Measurements from ENCODE around the gene EML4.

Gene EML4

DNA sequence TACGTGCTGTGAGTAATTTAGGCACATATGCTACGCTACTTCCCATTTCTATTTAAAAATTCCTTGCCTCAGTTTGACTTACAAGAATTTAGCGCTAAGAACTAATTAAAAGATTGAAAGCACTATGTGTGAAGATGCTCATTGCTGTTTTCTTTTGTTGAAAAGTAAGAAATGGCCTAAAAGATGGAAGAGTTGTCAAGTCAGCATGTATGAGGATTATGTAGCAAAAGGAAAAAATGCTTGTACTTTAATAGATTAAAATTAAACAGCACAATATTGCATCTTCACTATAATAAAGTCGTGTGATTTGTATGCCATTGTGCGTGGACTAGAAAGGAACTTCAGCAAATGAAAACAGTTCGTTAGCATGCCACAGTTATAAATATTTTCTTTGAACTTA lies 114.9 kb downstream of the EML4 start:
- no peak overlapping the region for H3K4me3 ChIP-seq (ENCODE audit: low read depth in 1 of 2, low read length in 2 of 2)
- no peaks in the 10 kb centered on the region for H3K9me3 ChIP-seq (ENCODE audit: insufficient read depth, low read length, severe bottlenecking)
- H3K27me3 ChIP-seq (ENCODE audit: insufficient read depth, low read length, poor library complexity): no peaks in the 10 kb centered on the region
- no peak overlapping the region for H3K9ac ChIP-seq (ENCODE audit: low read depth, low read length)
- no peak overlapping the region for H3K27ac ChIP-seq (ENCODE audit: low read length)
- no peaks in the 10 kb centered on the region for H3K79me2 ChIP-seq (ENCODE audit: insufficient read depth, low read length)
- no peaks in the 10 kb centered on the region for H4K20me1 ChIP-seq (ENCODE audit: insufficient read depth, low read length)
- no peak overlapping the region for H2AFZ ChIP-seq (ENCODE audit: low read depth, low read length)
- DNase-seq (no peak), ATAC-seq (ENCODE audit: insufficient read depth, low read depth) (no peak)
- TF ChIP-seq, protein P1, sequence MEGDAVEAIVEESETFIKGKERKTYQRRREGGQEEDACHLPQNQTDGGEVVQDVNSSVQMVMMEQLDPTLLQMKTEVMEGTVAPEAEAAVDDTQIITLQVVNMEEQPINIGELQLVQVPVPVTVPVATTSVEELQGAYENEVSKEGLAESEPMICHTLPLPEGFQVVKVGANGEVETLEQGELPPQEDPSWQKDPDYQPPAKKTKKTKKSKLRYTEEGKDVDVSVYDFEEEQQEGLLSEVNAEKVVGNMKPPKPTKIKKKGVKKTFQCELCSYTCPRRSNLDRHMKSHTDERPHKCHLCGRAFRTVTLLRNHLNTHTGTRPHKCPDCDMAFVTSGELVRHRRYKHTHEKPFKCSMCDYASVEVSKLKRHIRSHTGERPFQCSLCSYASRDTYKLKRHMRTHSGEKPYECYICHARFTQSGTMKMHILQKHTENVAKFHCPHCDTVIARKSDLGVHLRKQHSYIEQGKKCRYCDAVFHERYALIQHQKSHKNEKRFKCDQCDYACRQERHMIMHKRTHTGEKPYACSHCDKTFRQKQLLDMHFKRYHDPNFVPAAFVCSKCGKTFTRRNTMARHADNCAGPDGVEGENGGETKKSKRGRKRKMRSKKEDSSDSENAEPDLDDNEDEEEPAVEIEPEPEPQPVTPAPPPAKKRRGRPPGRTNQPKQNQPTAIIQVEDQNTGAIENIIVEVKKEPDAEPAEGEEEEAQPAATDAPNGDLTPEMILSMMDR (IDR thresholded peaks at IDR 0.05; ENCODE audit: borderline replicate concordance, extremely low read depth, low read length, poor library complexity, severe bottlenecking): no peak
- TF ChIP-seq EZH2 (IDR thresholded peaks at IDR 0.05; ENCODE audit: borderline replicate concordance, low read depth, low read length, severe bottlenecking): no peak
- peaks cover 26% of the 10 kb centered on the region; the same call in 1 of the 2 replicates for H3K36me3 ChIP-seq (ENCODE audit: insufficient read depth, low read length)
- peaks cover 19% of the 10 kb centered on the region for H3K4me1 ChIP-seq (ENCODE audit: insufficient read depth, low read length)
- H3K4me2 ChIP-seq (ENCODE audit: insufficient read depth, low read length): no peak overlapping the region

DNA sequence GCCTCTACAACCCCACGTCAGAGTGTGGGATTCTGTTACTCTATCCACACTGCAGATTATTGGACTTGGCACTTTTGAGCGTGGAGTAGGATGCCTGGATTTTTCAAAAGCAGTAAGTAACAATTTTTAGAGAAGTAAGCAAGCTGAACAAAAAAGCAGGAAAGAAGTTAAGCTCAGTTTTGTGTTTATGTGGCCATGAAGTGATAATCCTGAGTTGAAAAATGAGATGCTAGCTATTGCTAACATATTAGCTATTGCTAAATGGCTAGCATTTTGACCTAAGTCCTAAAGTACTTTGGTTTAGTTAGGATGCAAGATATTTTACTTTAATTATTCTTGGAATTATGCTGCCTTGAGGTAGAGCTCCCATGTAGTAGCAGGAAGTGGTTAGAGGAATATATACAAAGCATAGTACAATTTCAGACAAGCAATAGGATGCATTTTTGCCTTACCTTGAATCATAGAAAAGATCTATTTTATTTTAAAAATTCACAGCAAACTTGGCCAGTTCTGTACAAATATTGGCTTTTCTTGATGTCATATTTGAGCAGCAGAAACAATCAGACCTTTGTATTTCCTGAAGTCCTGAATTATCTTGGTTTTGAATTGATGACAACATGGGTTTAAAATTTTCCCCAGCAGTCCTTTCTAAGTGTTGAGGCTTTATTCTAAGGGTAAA lies 117.3 kb downstream of the EML4 start:
- H3K9me3 ChIP-seq (ENCODE audit: insufficient read depth, low read length, severe bottlenecking): no peaks in the 10 kb centered on the region
- H3K4me2 ChIP-seq (ENCODE audit: insufficient read depth, low read length): no peak overlapping the region
- no peak overlapping the region for H3K4me3 ChIP-seq (ENCODE audit: low read depth in 1 of 2, low read length in 2 of 2)
- no peaks in the 10 kb centered on the region for H3K79me2 ChIP-seq (ENCODE audit: insufficient read depth, low read length)
- H3K4me1 ChIP-seq (ENCODE audit: insufficient read depth, low read length): peaks cover 19% of the 10 kb centered on the region
- H3K9ac ChIP-seq (ENCODE audit: low read depth, low read length): no peak overlapping the region
- ATAC-seq (ENCODE audit: insufficient read depth, low read depth) (peak; percentile 62; the same call in 2 of the 3 replicates), DNase-seq (no peak)
- no peak overlapping the region for H2AFZ ChIP-seq (ENCODE audit: low read depth, low read length)
- no peaks in the 10 kb centered on the region for H3K27me3 ChIP-seq (ENCODE audit: insufficient read depth, low read length, poor library complexity)
- H3K36me3 ChIP-seq (ENCODE audit: insufficient read depth, low read length): peaks cover 27% of the 10 kb centered on the region
- H4K20me1 ChIP-seq (ENCODE audit: insufficient read depth, low read length): no peaks in the 10 kb centered on the region
- H3K27ac ChIP-seq (ENCODE audit: low read length): peak overlapping the region; percentile 54
- no peak for TF ChIP-seq EZH2 (IDR thresholded peaks at IDR 0.05; ENCODE audit: borderline replicate concordance, low read depth, low read length, severe bottlenecking)
- TF ChIP-seq, protein P1 (IDR thresholded peaks at IDR 0.05; ENCODE audit: borderline replicate concordance, extremely low read depth, low read length, poor library complexity, severe bottlenecking): no peak

DNA sequence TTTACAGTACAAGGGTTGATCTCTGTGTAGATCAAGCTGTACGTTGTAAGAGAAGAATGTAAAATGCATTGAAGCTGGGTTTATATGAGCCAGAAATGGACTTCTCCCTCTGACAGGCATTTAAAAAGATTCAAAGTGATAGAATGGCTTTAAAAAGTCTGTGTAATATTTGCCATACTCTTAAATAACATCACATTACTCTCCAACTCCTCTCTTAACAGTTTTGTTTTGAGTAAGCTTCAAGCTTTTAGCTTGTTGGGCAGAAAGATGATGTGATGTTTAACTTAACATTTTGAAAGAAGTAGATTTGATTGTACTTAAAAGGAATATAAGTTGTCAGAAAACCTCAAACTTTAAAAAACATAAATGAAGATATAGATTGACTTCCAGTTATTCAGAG lies 119.7 kb downstream of the EML4 start:
- no peak overlapping the region for H3K4me3 ChIP-seq (ENCODE audit: low read depth in 1 of 2, low read length in 2 of 2)
- H3K4me2 ChIP-seq (ENCODE audit: insufficient read depth, low read length): no peak overlapping the region
- H3K27me3 ChIP-seq (ENCODE audit: insufficient read depth, low read length, poor library complexity): no peaks in the 10 kb centered on the region
- no peaks in the 10 kb centered on the region for H3K79me2 ChIP-seq (ENCODE audit: insufficient read depth, low read length)
- no peak overlapping the region for H3K27ac ChIP-seq (ENCODE audit: low read length)
- peaks cover 19% of the 10 kb centered on the region for H3K4me1 ChIP-seq (ENCODE audit: insufficient read depth, low read length)
- DNase-seq (no peak), ATAC-seq (ENCODE audit: insufficient read depth, low read depth) (no peak)
- H3K9ac ChIP-seq (ENCODE audit: low read depth, low read length): no peak overlapping the region
- no peaks in the 10 kb centered on the region for H3K9me3 ChIP-seq (ENCODE audit: insufficient read depth, low read length, severe bottlenecking)
- no peaks in the 10 kb centered on the region for H4K20me1 ChIP-seq (ENCODE audit: insufficient read depth, low read length)
- TF ChIP-seq EZH2 (IDR thresholded peaks at IDR 0.05; ENCODE audit: borderline replicate concordance, low read depth, low read length, severe bottlenecking): no peak
- TF ChIP-seq, protein P1 (IDR thresholded peaks at IDR 0.05; ENCODE audit: borderline replicate concordance, extremely low read depth, low read length, poor library complexity, severe bottlenecking): no peak
- no peak overlapping the region for H2AFZ ChIP-seq (ENCODE audit: low read depth, low read length)
- H3K36me3 ChIP-seq (ENCODE audit: insufficient read depth, low read length): peaks cover 21% of the 10 kb centered on the region
